Embryonic facial prominence (tissue), 1 donor: ENCODE results near the gene MYOC.
"Not testable (repeated sequence)": the region's sequence is repeated elsewhere in the genome, so short reads cannot be mapped to it uniquely, and the experiment has no call there.

Experiments used
- DNase-seq: peaks from one replicate; pipeline ENCODE4 v3.0.0-alpha.2; 2016; ENCODE audit errors: extremely low spot score

The MYOC gene

DNA sequence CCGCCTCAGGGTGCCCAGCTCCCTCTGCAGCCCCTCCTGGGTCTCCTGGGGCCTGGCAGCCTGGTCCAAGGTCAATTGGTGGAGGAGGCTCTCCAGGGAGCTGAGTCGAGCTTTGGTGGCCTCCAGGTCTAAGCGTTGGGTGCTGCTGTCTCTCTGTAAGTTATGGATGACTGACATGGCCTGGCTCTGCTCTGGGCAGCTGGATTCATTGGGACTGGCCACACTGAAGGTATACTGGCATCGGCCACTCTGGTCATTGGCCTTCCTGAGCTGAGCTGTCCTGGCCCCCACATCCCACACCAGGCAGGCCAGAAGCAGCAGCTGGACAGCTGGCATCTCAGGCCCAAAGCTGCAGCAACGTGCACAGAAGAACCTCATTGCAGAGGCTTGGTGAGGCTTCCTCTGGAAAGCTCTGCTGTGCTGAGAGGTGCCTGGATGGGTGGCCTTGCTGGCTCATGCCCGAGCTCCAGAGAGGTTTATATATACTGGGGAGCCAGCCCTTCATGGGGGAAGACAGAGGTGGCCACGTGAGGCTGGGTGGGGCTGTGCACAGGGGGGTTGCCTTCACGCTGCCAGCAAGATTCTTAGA lies at the start of gene MYOC:
TSS of gene MYOC (minus strand) at position 455 of the 589 bp plus-strand sequence. CDS start at position 378, 77 bp downstream.
- no peak for DNase-seq

- no peak for DNase-seq
These were observed 47.0 kb upstream of the MYOC start for GRCh38 chr1:171699531-171699930.

DNA sequence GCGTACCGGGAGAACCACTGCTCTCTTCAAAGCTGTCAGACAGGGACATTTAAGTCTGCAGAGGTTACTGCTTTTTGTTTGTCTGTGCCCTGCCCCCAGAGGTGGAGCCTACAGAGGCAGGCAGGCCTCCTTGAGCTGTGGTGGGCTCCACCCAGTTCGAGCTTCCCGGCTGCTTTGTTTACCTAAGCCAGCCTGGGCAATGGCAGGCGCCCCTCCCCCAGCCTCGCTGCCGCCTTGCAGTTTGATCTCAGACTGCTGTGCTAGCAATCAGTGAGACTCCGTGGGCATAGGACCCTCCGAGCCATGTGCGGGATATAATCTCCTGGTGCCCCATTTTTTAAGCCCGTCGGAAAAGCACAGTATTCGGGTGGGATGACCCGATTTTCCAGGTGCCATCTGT lies 43.3 kb upstream of the MYOC start:
- DNase-seq = not testable (repeated sequence)

DNA sequence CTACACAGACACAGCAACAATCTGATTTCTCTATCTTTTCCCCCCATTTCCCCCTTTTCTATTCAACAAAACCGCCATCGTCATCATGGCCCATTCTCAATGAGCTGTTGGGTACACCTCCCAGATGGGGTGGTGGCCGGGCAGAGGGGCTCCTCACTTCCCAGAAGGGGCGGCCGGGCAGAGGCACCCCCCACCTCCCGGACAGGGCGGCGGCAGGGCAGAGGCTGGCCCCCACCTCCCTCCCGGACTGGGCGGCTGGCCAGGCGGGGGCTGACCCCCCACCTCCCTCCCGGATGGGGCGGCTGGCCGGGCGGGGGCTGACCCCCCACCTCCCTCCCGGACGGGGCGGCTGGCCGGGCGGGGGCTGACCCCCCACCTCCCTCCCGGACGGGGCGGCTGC lies 41.1 kb upstream of the MYOC start:
- not testable (repeated sequence) for DNase-seq

- DNase-seq = no peak
These were observed 31.4 kb upstream of the MYOC start for GRCh38 chr1:171683870-171684269.

GRCh38 chr1:171680339-171680738 lies 27.9 kb upstream of the MYOC start:
- no peak for DNase-seq

GRCh38 chr1:171676823-171677222 lies 24.3 kb upstream of the MYOC start:
- DNase-seq = no peak

DNA sequence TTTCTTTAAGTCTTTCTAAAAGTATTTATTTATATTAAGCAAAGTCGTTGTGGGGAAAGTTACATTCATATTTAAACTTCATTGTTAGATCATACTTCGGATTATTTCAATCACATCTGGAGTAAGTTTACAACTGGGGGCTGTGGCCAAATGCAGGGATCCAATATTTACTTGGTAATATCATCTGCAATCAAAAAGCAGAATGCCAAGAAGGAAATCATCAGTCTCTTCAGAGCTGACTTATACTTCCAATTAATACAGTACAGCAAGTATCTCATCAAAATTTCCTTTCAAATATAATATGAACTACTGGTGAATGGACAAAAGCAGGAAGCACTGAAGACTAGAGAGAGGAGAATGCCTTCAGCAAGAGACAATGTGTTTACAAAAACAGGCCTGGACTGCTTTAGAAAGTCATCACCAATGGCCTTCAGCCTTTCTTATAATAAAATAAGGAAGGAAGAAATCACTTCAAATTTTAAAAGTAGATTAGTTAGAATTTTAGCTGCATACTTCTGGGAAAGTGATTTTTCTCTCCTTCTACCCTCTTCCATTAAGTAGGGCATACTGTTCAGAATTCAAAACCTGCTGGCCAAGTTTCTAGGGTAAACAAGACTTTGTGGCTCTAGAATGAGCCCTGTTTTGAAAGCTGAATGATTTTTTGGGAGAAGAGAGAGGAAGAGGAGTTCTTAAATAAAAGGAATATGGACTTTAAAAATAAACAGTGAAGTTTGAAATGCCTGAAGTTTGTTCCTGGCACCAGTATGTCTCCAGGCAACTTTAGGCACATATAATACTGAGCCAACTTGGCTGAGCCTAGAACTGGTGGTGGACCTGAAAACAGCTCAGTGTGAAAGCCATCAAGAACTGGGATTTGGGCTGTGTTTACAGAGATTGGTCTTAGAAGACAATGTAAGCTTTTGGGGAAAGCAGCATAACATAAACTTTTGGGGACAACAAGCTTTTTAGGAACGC lies 22.2 kb upstream of the MYOC start:
- no peak for DNase-seq

- DNase-seq = no peak
These were observed 18.3 kb upstream of the MYOC start for GRCh38 chr1:171670739-171671138.

GRCh38 chr1:171668372-171668771 lies 15.9 kb upstream of the MYOC start:
- no peak for DNase-seq

DNA sequence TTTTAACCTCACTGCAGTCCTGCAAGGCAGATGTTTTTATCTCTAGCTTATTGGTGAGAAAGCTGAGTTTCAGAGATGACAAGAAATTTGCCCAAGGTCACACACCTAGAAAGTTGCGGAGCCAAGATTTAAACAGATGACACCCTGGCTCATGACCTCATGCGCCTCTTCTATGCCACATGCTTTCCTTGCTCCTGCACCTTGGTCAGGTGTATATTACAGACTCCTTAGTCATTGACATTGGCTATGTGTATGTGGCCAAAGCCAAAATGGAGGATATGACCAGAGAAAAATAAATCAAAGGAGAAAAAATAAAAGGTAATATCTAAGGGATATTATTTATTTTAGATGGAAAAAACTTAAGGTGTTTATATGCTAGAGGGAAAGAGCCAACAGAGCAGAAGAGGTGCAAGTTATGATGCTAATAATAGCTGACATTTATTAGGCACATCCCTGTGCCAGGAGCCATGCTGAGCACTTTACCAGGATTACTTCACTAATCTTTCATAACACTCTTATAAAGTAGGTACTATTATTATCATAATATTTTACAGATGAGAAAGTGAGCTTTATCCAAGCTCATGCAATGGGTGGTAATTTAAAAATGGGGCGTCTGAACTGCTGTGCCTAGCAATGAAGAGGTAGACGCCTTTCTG lies 13.8 kb upstream of the MYOC start:
- no peak for DNase-seq

DNA sequence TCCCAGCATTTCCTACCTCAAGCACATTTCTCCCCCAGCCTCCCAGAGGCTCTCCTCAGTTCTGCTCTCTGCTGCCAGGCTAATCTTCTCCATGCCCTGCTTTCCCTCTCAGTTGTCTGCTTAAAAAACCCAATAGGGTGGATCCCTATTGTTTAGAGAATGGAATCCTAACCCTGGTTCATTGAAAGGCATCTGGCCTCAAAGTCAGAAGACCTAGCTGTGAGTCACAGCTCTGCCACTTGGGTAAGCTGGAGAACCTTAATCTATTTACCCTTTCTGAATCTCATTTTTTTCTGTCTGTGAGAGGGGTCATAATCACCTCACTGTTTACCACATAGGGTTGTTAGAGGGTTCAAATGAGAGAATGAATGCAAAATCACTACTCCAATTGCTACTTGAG lies 12.5 kb upstream of the MYOC start:
- DNase-seq = no peak

- no peak for DNase-seq
These were observed 11.5 kb upstream of the MYOC start for GRCh38 chr1:171663854-171664575.

DNA sequence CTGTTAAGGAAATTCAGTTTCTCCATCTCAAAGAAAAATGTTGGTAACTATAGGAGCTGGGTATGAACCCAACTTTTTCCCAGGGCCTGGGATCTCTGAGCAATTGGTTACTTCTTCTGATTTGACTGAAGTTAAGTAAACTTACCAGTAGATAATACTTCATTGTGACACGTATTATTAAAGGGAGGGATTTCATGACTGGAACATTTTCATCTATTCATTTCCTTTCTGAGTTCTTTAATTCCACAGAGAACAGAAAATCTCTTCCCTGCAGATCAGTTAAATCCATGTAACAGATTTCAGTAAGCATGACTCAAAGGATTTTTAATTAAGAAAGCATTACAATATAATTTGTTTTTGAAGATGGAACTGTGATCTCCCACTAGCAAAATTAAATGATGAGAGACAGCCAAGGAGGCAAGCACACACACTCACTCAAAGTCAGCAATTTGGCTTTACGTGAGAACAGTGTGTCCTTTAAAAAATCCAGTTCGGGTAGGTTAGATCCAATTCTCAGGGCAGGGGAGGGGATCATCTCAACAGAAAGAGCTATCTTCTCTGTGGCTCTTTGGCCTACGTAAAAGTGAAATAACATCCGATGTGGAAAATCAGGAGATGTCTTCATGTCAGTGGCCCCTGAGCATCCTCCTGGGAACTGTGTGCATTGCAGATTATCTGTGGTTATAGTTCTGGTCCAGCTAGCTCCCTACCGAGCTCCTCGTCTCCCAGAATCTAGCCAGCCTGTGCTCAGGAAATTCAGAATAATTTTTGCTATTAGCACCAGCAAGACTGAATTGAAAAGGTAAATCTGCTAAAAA lies 10.8 kb upstream of the MYOC start:
- DNase-seq = no peak

- DNase-seq = no peak
These were observed 8.7 kb upstream of the MYOC start for GRCh38 chr1:171661076-171661650.

- not testable (repeated sequence) for DNase-seq
These were observed 3.7 kb upstream of the MYOC start for GRCh38 chr1:171656206-171656605.

DNA sequence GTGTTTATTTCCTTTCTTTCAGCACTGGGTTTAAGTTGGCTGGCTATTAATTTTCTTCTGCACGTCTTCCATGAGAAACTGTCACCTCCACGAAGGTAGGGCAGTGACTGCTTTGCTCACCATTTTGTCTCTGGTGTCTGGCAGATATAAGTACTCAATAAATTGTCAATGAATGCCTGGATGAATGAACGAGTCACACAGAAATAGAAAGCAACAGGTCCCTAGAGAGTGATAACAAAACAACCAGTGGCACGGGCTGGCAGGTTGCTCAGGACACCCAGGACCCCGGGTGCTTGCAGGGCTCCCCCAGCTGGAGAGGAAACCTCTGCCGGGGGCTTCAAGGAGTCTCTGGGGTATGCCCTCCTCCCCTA lies 3.2 kb upstream of the MYOC start:
- no peak for DNase-seq

- DNase-seq = no peak
These were observed 2.7 kb upstream of the MYOC start for GRCh38 chr1:171654942-171655745.

- no peak for DNase-seq
These were observed 1.9 kb upstream of the MYOC start for GRCh38 chr1:171654201-171654941.
